Testis (tissue), 3 donors: ENCODE data around the gene MSI2. TPM values are rescaled to one million over a fixed set of nuclear protein-coding genes. Genes with fewer than 3 reads are reported as not detected.

Source experiments
- DNase-seq: peaks from one replicate; pipeline ENCODE4 v3.0.0-alpha.2; 2019
- H3K27ac ChIP-seq, 2 donors: fragments of 200-600 bp; sonication (generic); one replicate each; pipeline ENCODE4 v1.5.1; 2019
- H3K27me3 ChIP-seq: fragments of 200-600 bp; sonication (generic); one replicate; pipeline ENCODE4 v1.5.1; 2019
- H3K36me3 ChIP-seq: fragments of 200-600 bp; sonication (generic); one replicate; pipeline ENCODE4 v1.5.1; 2017; ENCODE audit warnings: low read depth; ENCODE audit errors: missing control alignments
- H3K4me1 ChIP-seq: fragments of 200-600 bp; sonication (generic); one replicate; pipeline ENCODE4 v1.5.1; 2019
- H3K4me3 ChIP-seq, 2 donors: fragments of 200-600 bp; sonication (generic); one replicate each; pipeline ENCODE4 v1.5.1; 2017 to 2019
- H3K9me3 ChIP-seq: fragments of 200-600 bp; sonication (generic); one replicate; pipeline ENCODE4 v1.5.1; 2017
- POLR2A ChIP-seq: fragments of 450-650 bp; IDR thresholded peaks from one replicate; pipeline ENCODE4 v1.6.1; 2017; ENCODE audit warnings: antibody characterized with exemption, mild to moderate bottlenecking, moderate library complexity
- WGBS, 2 donors: methylation state at CpG; one replicate each; pipeline ENCODE4 v1.1.5; 2018; 5-methylcytosine and 5-hydroxymethylcytosine counted together
- intact Hi-C: fragments of 100-400 bp; cut with DNase I; formaldehyde crosslinking; loops from one replicate; pipeline ENCODE4 v1.15.1; 2023; ENCODE audit warnings: low total_unique reads
- polyA plus RNA-seq: library from polyadenylated mRNA; stranded (reverse); fragments of 350-450 nt; fragmentation: Illumina TruSeq; extraction: RNeasy Lipid Tissue Mini Kit (QIAGEN cat#74804); gene quantifications from one replicate; pipeline ENCODE4 v1.2.3, GENCODE V29; 2014; ENCODE audit warnings: low read depth, low replicate concordance; ENCODE audit not compliant: insufficient read depth
- total RNA-seq, 2 donors: library from RNA; depleted of rRNA; stranded (reverse); fragments of >200 nt; gene quantifications; one replicate each; pipeline ENCODE4 v1.2.3, GENCODE V29; 2016
- TF ChIP-seq, protein P1 (sequence below), 3 experiments: fragments of 450-650 bp in 2 of 3; fragments of 200-600 bp in 1 of 3; sonication (generic) in 1 of 3; IDR thresholded peaks; one replicate each; pipeline ENCODE4 v1.5.1; 2016 to 2019; ENCODE audit warnings: antibody characterized with exemption in 3 of 3, mild to moderate bottlenecking in 2 of 3, moderate library complexity in 1 of 3

Gene MSI2
- total and polyA plus RNA-seq, 3 donors from 2014 or later, result 46.5 to 106 (median 76.6) TPM

DNA sequence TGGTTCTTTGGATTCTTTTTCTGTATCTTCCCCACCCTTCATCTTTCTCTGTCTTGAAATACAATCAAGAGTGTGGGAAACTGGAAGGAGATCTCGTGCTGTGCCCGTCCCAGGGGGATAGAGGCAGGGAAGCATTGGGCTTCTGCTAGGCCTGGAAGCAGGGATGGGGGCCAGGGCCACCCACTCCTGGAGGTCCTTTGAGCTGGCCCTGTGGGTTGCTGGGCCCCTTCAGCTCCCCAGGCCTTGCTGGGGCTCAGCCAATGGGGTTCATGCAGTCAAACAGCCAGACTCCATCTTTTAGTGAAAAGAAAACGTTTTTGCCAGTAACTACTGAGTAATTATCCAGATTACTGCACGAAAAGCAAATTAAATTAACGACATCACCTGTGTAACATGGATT lies 421.0 kb downstream of the MSI2 start:
- Histone ChIP-seq H3K36me3 (no peaks in the 10 kb centered on the region), H3K4me1 (no peaks in the 10 kb centered on the region), H3K27ac (no peak overlapping the region), H3K27me3 (no peaks in the 10 kb centered on the region), H3K4me3 (no peak overlapping the region), H3K9me3 (no peaks in the 10 kb centered on the region)
- DNase-seq, result no peak
- no peak for TF ChIP-seq POLR2A
- TF ChIP-seq, protein P1, sequence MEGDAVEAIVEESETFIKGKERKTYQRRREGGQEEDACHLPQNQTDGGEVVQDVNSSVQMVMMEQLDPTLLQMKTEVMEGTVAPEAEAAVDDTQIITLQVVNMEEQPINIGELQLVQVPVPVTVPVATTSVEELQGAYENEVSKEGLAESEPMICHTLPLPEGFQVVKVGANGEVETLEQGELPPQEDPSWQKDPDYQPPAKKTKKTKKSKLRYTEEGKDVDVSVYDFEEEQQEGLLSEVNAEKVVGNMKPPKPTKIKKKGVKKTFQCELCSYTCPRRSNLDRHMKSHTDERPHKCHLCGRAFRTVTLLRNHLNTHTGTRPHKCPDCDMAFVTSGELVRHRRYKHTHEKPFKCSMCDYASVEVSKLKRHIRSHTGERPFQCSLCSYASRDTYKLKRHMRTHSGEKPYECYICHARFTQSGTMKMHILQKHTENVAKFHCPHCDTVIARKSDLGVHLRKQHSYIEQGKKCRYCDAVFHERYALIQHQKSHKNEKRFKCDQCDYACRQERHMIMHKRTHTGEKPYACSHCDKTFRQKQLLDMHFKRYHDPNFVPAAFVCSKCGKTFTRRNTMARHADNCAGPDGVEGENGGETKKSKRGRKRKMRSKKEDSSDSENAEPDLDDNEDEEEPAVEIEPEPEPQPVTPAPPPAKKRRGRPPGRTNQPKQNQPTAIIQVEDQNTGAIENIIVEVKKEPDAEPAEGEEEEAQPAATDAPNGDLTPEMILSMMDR (IDR thresholded peaks at IDR 0.05), result no peak
- 79 to 85% methylated on average over 5 of the region's 5 CpGs for WGBS, 2 donors
- intact Hi-C loops, result loop anchor here (10.0 kb wide), 1 partner anchor 432 kb away; no protein-coding TSS in a partner anchor

DNA sequence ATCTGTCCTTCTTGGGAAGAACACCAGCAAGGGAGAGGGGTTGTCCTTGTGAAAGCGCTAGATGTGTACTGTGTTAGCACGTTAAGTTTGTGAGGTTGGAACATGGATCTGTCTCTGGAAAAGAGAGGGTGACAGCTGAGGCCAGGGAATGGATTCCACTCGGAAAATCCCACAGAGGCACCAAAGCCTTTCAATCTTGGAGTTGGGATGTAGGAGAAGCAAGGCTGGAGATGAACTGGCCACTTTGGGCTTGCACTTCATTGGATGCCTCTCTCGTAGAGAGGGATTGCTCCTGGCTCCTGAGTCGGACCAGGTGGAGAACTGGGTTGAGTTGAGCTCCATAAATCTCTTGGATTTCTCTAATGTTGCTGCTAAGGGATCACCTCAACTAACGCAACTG lies 421.5 kb downstream of the MSI2 start:
- H3K4me1 ChIP-seq, result no peaks in the 10 kb centered on the region
- H3K9me3 ChIP-seq, result no peaks in the 10 kb centered on the region
- no peak for TF ChIP-seq POLR2A
- TF ChIP-seq, protein P1 (IDR thresholded peaks at IDR 0.05), result no peak
- intact Hi-C loops, result loop anchor here (10.0 kb wide), 1 partner anchor 433 kb away; no protein-coding TSS in a partner anchor
- H3K27me3 ChIP-seq, result no peaks in the 10 kb centered on the region
- no peak overlapping the region for H3K27ac ChIP-seq
- H3K36me3 ChIP-seq, result no peaks in the 10 kb centered on the region
- DNase-seq, result no peak
- 94 to 95% methylated on average over 6 of the region's 6 CpGs for WGBS, 2 donors
- H3K4me3 ChIP-seq, result no peak overlapping the region

DNA sequence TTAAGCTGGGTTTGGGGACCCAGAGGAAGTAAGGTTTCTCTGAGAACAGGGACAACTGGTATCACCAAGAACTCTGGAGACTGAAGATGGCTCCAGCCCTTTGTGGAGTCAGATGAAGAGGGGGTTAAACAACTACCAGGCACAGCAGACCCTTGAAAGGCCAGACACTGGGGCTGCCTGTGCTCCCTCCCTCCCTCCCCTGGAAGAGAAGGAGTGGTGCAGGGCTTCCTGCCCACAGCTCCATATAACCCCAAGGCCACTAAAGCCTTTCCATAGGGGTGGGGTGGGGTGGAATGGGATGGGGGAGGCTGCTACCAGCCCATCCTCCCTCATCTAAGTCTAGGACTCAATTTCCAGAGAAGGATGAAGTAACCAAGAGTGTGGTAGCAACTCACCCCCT lies 422.1 kb downstream of the MSI2 start:
- intact Hi-C loops, result loop anchor here (10.0 kb wide), 1 partner anchor 434 kb away; no protein-coding TSS in a partner anchor
- Histone ChIP-seq H3K36me3 (no peaks in the 10 kb centered on the region), H3K4me3 (no peak overlapping the region), H3K9me3 (no peaks in the 10 kb centered on the region), H3K27me3 (no peaks in the 10 kb centered on the region), H3K27ac (no peak overlapping the region), H3K4me1 (no peaks in the 10 kb centered on the region)
- DNase-seq, result no peak
- TF ChIP-seq, protein P1 (IDR thresholded peaks at IDR 0.05), result no peak
- no peak for TF ChIP-seq POLR2A

DNA sequence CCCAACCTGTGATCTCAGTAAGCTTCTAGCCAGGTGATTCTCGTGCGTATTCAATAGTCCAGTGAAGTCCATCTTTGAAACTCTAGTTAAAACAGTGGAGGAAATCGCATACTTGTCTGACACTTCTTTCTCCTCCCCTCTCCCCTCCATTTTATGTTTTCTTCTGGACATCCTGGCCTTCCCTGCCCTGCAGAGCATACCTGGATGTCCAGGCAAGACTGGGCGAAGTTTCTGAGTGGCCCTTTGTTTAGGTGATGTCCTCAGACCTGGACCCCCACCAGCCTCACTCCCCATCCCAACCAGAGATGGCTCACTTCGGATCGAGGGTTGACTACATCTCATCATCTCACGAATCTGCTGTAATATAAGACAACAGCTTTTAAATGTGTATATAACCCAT lies 423.0 kb downstream of the MSI2 start:
- H3K4me3 ChIP-seq, result no peak overlapping the region
- no peak for DNase-seq
- intact Hi-C loops, result loop anchor here (10.0 kb wide), 1 partner anchor 435 kb away; no protein-coding TSS in a partner anchor
- H3K27me3 ChIP-seq, result no peaks in the 10 kb centered on the region
- no peaks in the 10 kb centered on the region for H3K36me3 ChIP-seq
- 92 to 96% methylated on average over 7 of the region's 7 CpGs for WGBS, 2 donors
- H3K4me1 ChIP-seq, result no peaks in the 10 kb centered on the region
- TF ChIP-seq POLR2A, result no peak
- TF ChIP-seq, protein P1 (IDR thresholded peaks at IDR 0.05), result no peak
- H3K9me3 ChIP-seq, result no peaks in the 10 kb centered on the region
- no peak overlapping the region for H3K27ac ChIP-seq
